ENCODE results near the gene SUPT3H.
"Not testable (repeated sequence)": the region's sequence is repeated elsewhere in the genome, so short reads cannot be mapped to it uniquely, and the experiment has no call there.

SUPT3H gene

GRCh38 chr6:45042673-45043072 is 335.1 kb downstream of the SUPT3H start:
- H3K27ac ChIP-seq (ENCODE audit: low read length); H3K4me3 ChIP-seq (ENCODE audit: low read length in 2 of 2); H3K4me1 ChIP-seq (ENCODE audit: control insufficient read depth, insufficient read depth, low read length); H3K9ac ChIP-seq (ENCODE audit: low read length in 2 of 2); H3K27me3 ChIP-seq (ENCODE audit: control insufficient read depth in 1 of 2, insufficient read depth in 2 of 2, low read length in 2 of 2); H3K36me3 ChIP-seq (ENCODE audit: control insufficient read depth in 2 of 2, insufficient read depth in 2 of 2, low read length in 2 of 2); H3K9me3 ChIP-seq (ENCODE audit: control insufficient read depth in 2 of 2, low read length in 2 of 2): not testable (repeated sequence)

- H3K9me3 ChIP-seq (ENCODE audit: control insufficient read depth in 2 of 2, low read length in 2 of 2) = no peaks in the 10 kb centered on the region
- H3K4me1 ChIP-seq (ENCODE audit: control insufficient read depth, insufficient read depth, low read length) = no peaks in the 10 kb centered on the region
- H3K27me3 ChIP-seq (ENCODE audit: control insufficient read depth in 1 of 2, insufficient read depth in 2 of 2, low read length in 2 of 2) = no peaks in the 10 kb centered on the region
- no peak overlapping the region for H3K4me3 ChIP-seq (ENCODE audit: low read length in 2 of 2)
- H3K9ac ChIP-seq (ENCODE audit: low read length in 2 of 2) = no peak overlapping the region
- no peaks in the 10 kb centered on the region for H3K36me3 ChIP-seq (ENCODE audit: control insufficient read depth in 2 of 2, insufficient read depth in 2 of 2, low read length in 2 of 2)
- no peak overlapping the region for H3K27ac ChIP-seq (ENCODE audit: low read length)
Observed at GRCh38 chr6:45038226-45038625, 339.5 kb downstream of the SUPT3H start.

- H3K27ac ChIP-seq (ENCODE audit: low read length) = no peak overlapping the region
- no peaks in the 10 kb centered on the region for H3K4me1 ChIP-seq (ENCODE audit: control insufficient read depth, insufficient read depth, low read length)
- H3K27me3 ChIP-seq (ENCODE audit: control insufficient read depth in 1 of 2, insufficient read depth in 2 of 2, low read length in 2 of 2) = no peaks in the 10 kb centered on the region
- no peaks in the 10 kb centered on the region for H3K9me3 ChIP-seq (ENCODE audit: control insufficient read depth in 2 of 2, low read length in 2 of 2)
- H3K4me3 ChIP-seq (ENCODE audit: low read length in 2 of 2) = no peak overlapping the region
- no peaks in the 10 kb centered on the region for H3K36me3 ChIP-seq (ENCODE audit: control insufficient read depth in 2 of 2, insufficient read depth in 2 of 2, low read length in 2 of 2)
- no peak overlapping the region for H3K9ac ChIP-seq (ENCODE audit: low read length in 2 of 2)
Observed at GRCh38 chr6:45036103-45036502, 341.6 kb downstream of the SUPT3H start.

- Histone ChIP-seq H3K4me1 (ENCODE audit: control insufficient read depth, insufficient read depth, low read length) (no peaks in the 10 kb centered on the region), H3K36me3 (ENCODE audit: control insufficient read depth in 2 of 2, insufficient read depth in 2 of 2, low read length in 2 of 2) (no peaks in the 10 kb centered on the region), H3K27ac (ENCODE audit: low read length) (no peak overlapping the region), H3K27me3 (ENCODE audit: control insufficient read depth in 1 of 2, insufficient read depth in 2 of 2, low read length in 2 of 2) (no peaks in the 10 kb centered on the region), H3K9me3 (ENCODE audit: control insufficient read depth in 2 of 2, low read length in 2 of 2) (peaks cover 0 to 1% of the 10 kb centered on the region in 2 donors), H3K4me3 (ENCODE audit: low read length in 2 of 2) (no peak overlapping the region), H3K9ac (ENCODE audit: low read length in 2 of 2) (no peak overlapping the region)
Observed at GRCh38 chr6:45032426-45032825, 345.3 kb downstream of the SUPT3H start.

GRCh38 chr6:45031601-45032000 is 346.1 kb downstream of the SUPT3H start:
- Histone ChIP-seq H3K4me3 (ENCODE audit: low read length in 2 of 2) (no peak overlapping the region), H3K4me1 (ENCODE audit: control insufficient read depth, insufficient read depth, low read length) (no peaks in the 10 kb centered on the region)

GRCh38 chr6:45027126-45027525 is 350.6 kb downstream of the SUPT3H start:
- no peaks in the 10 kb centered on the region for H3K36me3 ChIP-seq (ENCODE audit: control insufficient read depth in 2 of 2, insufficient read depth in 2 of 2, low read length in 2 of 2)
- no peak overlapping the region for H3K9ac ChIP-seq (ENCODE audit: low read length in 2 of 2)
- peaks cover 0 to 8% of the 10 kb centered on the region in 2 donors for H3K9me3 ChIP-seq (ENCODE audit: control insufficient read depth in 2 of 2, low read length in 2 of 2)
- no peak overlapping the region for H3K4me3 ChIP-seq (ENCODE audit: low read length in 2 of 2)
- H3K27me3 ChIP-seq (ENCODE audit: control insufficient read depth in 1 of 2, insufficient read depth in 2 of 2, low read length in 2 of 2) = no peaks in the 10 kb centered on the region
- H3K4me1 ChIP-seq (ENCODE audit: control insufficient read depth, insufficient read depth, low read length) = no peaks in the 10 kb centered on the region
- no peak overlapping the region for H3K27ac ChIP-seq (ENCODE audit: low read length)

More at GRCh38 chr6:45031601-45032000, 346.1 kb downstream of the SUPT3H start:
- Histone ChIP-seq H3K27me3 (ENCODE audit: control insufficient read depth in 1 of 2, insufficient read depth in 2 of 2, low read length in 2 of 2) (no peaks in the 10 kb centered on the region), H3K9me3 (ENCODE audit: control insufficient read depth in 2 of 2, low read length in 2 of 2) (peaks cover 0 to 8% of the 10 kb centered on the region in 2 donors), H3K36me3 (ENCODE audit: control insufficient read depth in 2 of 2, insufficient read depth in 2 of 2, low read length in 2 of 2) (no peaks in the 10 kb centered on the region), H3K27ac (ENCODE audit: low read length) (no peak overlapping the region), H3K9ac (ENCODE audit: low read length in 2 of 2) (no peak overlapping the region)

DNA sequence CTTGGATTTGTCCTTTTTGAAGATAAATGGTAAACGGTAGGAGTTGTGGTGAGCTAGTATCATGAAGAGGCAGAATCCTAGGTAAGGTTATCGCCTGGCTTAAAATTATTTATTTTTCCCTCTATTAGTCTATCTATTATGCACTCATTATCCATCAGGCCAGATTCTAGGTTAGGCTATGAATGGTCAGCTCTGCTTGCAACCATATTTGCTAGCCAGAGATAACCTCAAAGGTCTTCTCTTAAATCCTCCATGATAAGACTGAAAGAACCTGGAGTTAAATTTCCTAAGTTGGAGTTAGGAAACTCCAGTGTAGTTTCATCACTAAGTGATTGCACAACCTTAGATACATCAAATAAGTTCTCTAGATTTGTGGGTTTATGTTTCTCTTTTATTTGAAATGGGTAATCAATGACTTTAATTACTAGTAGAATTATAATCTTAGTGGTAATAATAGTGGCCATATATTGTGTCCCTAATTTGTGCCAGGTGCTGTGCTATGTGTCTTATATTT is 351.7 kb downstream of the SUPT3H start:
- Histone ChIP-seq H3K27me3 (ENCODE audit: control insufficient read depth in 1 of 2, insufficient read depth in 2 of 2, low read length in 2 of 2) (no peaks in the 10 kb centered on the region), H3K36me3 (ENCODE audit: control insufficient read depth in 2 of 2, insufficient read depth in 2 of 2, low read length in 2 of 2) (no peaks in the 10 kb centered on the region), H3K9me3 (ENCODE audit: control insufficient read depth in 2 of 2, low read length in 2 of 2) (peaks cover 0 to 8% of the 10 kb centered on the region in 2 donors), H3K4me3 (ENCODE audit: low read length in 2 of 2) (no peak overlapping the region), H3K9ac (ENCODE audit: low read length in 2 of 2) (no peak overlapping the region), H3K4me1 (ENCODE audit: control insufficient read depth, insufficient read depth, low read length) (no peaks in the 10 kb centered on the region), H3K27ac (ENCODE audit: low read length) (no peak overlapping the region)

DNA sequence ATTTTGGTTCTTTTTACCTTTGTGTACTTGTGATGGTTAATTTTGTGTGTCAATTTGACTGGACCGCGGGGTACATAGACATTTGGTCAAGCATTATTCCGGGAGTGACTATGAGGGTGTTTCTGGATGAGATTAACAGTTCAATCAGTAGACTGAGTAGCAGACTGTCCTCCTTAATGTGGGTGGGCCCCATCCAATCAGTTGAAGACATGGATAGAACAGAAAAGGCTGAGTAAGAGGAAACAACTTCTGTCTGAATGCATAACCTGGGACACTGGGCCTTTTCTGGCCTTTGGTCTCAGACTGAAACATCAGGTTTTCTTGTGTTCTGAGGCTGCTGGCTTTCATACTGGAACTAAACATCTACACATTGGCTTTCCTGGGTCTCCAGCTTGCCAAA is 353.1 kb downstream of the SUPT3H start:
- Histone ChIP-seq H3K4me1 (ENCODE audit: control insufficient read depth, insufficient read depth, low read length) (no peaks in the 10 kb centered on the region), H3K27me3 (ENCODE audit: control insufficient read depth in 1 of 2, insufficient read depth in 2 of 2, low read length in 2 of 2) (no peaks in the 10 kb centered on the region), H3K4me3 (ENCODE audit: low read length in 2 of 2) (no peak overlapping the region), H3K9me3 (ENCODE audit: control insufficient read depth in 2 of 2, low read length in 2 of 2) (peaks cover 0 to 8% of the 10 kb centered on the region in 2 donors), H3K27ac (ENCODE audit: low read length) (no peak overlapping the region), H3K9ac (ENCODE audit: low read length in 2 of 2) (no peak overlapping the region), H3K36me3 (ENCODE audit: control insufficient read depth in 2 of 2, insufficient read depth in 2 of 2, low read length in 2 of 2) (no peaks in the 10 kb centered on the region)

GRCh38 chr6:45021676-45022075 is 356.1 kb downstream of the SUPT3H start:
- Histone ChIP-seq H3K27me3 (ENCODE audit: control insufficient read depth in 1 of 2, insufficient read depth in 2 of 2, low read length in 2 of 2) (no peaks in the 10 kb centered on the region), H3K9ac (ENCODE audit: low read length in 2 of 2) (no peak overlapping the region), H3K4me1 (ENCODE audit: control insufficient read depth, insufficient read depth, low read length) (no peaks in the 10 kb centered on the region), H3K27ac (ENCODE audit: low read length) (no peak overlapping the region), H3K36me3 (ENCODE audit: control insufficient read depth in 2 of 2, insufficient read depth in 2 of 2, low read length in 2 of 2) (no peaks in the 10 kb centered on the region), H3K4me3 (ENCODE audit: low read length in 2 of 2) (no peak overlapping the region), H3K9me3 (ENCODE audit: control insufficient read depth in 2 of 2, low read length in 2 of 2) (no peaks in the 10 kb centered on the region)

DNA sequence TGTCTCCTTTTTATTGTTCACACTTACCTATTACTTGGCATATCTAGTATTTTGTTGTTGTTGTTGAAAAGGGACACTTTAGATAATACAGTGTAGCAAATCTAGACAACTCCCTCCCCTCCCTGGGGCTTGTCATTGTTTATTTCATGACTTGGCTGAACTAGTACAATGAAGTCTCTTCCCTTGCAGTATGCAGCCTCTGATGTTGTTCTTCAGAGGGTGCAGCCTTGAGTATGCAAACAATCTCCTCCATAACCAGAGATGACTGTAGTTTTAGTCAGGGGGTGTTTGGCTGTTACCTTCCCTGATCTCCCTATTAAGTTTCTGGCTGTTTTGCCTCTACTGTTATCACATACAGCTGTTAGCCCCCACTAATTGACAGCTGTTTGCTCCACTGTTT is 365.0 kb downstream of the SUPT3H start:
- no peak overlapping the region for H3K27ac ChIP-seq (ENCODE audit: low read length)
- H3K27me3 ChIP-seq (ENCODE audit: control insufficient read depth in 1 of 2, insufficient read depth in 2 of 2, low read length in 2 of 2) = no peaks in the 10 kb centered on the region
- no peaks in the 10 kb centered on the region for H3K9me3 ChIP-seq (ENCODE audit: control insufficient read depth in 2 of 2, low read length in 2 of 2)
- no peak overlapping the region for H3K9ac ChIP-seq (ENCODE audit: low read length in 2 of 2)
- H3K36me3 ChIP-seq (ENCODE audit: control insufficient read depth in 2 of 2, insufficient read depth in 2 of 2, low read length in 2 of 2) = peaks cover 0 to 7% of the 10 kb centered on the region in 2 donors
- H3K4me3 ChIP-seq (ENCODE audit: low read length in 2 of 2) = no peak overlapping the region
- H3K4me1 ChIP-seq (ENCODE audit: control insufficient read depth, insufficient read depth, low read length) = no peaks in the 10 kb centered on the region

GRCh38 chr6:45009576-45009975 is 368.2 kb downstream of the SUPT3H start:
- Histone ChIP-seq H3K9me3 (ENCODE audit: control insufficient read depth in 2 of 2, low read length in 2 of 2) (no peaks in the 10 kb centered on the region), H3K4me1 (ENCODE audit: control insufficient read depth, insufficient read depth, low read length) (no peaks in the 10 kb centered on the region), H3K36me3 (ENCODE audit: control insufficient read depth in 2 of 2, insufficient read depth in 2 of 2, low read length in 2 of 2) (peaks cover 0 to 7% of the 10 kb centered on the region in 2 donors), H3K4me3 (ENCODE audit: low read length in 2 of 2) (no peak overlapping the region), H3K9ac (ENCODE audit: low read length in 2 of 2) (no peak overlapping the region), H3K27ac (ENCODE audit: low read length) (no peak overlapping the region), H3K27me3 (ENCODE audit: control insufficient read depth in 1 of 2, insufficient read depth in 2 of 2, low read length in 2 of 2) (no peaks in the 10 kb centered on the region)
